PFSK-1 (cell line): Measurements from ENCODE around the gene FAAP20.

ENCODE experiments used
- FOXP2 ChIP-seq: optimal IDR thresholded peaks from 2 replicates; pipeline ENCODE3; 2011; ENCODE audit warnings: borderline replicate concordance, control low read depth, inconsistent platforms; ENCODE audit not compliant: insufficient read depth; ENCODE audit errors: extremely low read length, extremely low read depth
- POLR2AphosphoS5 ChIP-seq: IDR thresholded peaks from 2 replicates; pipeline ENCODE4 v1.6.1; 2012; ENCODE audit warnings: low read depth, mild to moderate bottlenecking, control low read depth, low read length, moderate library complexity
- SIN3A ChIP-seq: IDR thresholded peaks from 2 replicates; pipeline ENCODE4 v1.6.1; 2012; ENCODE audit warnings: mild to moderate bottlenecking, low read length, moderate library complexity, borderline replicate concordance; ENCODE audit not compliant: insufficient read depth
- TAF1 ChIP-seq: IDR thresholded peaks from 2 replicates; pipeline ENCODE4 v1.6.1; 2012; ENCODE audit warnings: low read length, control low read depth, borderline replicate concordance; ENCODE audit not compliant: insufficient read depth
- TF ChIP-seq, protein P1 (sequence below), 2 experiments: IDR thresholded peaks; 2 replicates each; pipeline versions ENCODE4 v1.6.1 to v1.8.0; 2011 to 2012; ENCODE audit warnings: low read depth in 2 of 2, low read length in 2 of 2, control low read depth in 1 of 2, inconsistent platforms in 1 of 2, mild to moderate bottlenecking in 1 of 2, moderate library complexity in 1 of 2; ENCODE audit not compliant: insufficient read depth in 1 of 2

GRCh38 chr1:2208309-2209239 lies 14.0 kb upstream of the FAAP20 start:
- TF ChIP-seq POLR2AphosphoS5 (no peak), TAF1 (no peak), SIN3A (no peak), FOXP2 (no peak)
- TF ChIP-seq, protein P1, sequence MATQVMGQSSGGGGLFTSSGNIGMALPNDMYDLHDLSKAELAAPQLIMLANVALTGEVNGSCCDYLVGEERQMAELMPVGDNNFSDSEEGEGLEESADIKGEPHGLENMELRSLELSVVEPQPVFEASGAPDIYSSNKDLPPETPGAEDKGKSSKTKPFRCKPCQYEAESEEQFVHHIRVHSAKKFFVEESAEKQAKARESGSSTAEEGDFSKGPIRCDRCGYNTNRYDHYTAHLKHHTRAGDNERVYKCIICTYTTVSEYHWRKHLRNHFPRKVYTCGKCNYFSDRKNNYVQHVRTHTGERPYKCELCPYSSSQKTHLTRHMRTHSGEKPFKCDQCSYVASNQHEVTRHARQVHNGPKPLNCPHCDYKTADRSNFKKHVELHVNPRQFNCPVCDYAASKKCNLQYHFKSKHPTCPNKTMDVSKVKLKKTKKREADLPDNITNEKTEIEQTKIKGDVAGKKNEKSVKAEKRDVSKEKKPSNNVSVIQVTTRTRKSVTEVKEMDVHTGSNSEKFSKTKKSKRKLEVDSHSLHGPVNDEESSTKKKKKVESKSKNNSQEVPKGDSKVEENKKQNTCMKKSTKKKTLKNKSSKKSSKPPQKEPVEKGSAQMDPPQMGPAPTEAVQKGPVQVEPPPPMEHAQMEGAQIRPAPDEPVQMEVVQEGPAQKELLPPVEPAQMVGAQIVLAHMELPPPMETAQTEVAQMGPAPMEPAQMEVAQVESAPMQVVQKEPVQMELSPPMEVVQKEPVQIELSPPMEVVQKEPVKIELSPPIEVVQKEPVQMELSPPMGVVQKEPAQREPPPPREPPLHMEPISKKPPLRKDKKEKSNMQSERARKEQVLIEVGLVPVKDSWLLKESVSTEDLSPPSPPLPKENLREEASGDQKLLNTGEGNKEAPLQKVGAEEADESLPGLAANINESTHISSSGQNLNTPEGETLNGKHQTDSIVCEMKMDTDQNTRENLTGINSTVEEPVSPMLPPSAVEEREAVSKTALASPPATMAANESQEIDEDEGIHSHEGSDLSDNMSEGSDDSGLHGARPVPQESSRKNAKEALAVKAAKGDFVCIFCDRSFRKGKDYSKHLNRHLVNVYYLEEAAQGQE (IDR thresholded peaks at IDR 0.05; ENCODE audit: insufficient read depth in 1 of 2, low read depth in 2 of 2, low read length in 2 of 2), result no peak
